ENCODE measurements around the gene PPARG.

DNA sequence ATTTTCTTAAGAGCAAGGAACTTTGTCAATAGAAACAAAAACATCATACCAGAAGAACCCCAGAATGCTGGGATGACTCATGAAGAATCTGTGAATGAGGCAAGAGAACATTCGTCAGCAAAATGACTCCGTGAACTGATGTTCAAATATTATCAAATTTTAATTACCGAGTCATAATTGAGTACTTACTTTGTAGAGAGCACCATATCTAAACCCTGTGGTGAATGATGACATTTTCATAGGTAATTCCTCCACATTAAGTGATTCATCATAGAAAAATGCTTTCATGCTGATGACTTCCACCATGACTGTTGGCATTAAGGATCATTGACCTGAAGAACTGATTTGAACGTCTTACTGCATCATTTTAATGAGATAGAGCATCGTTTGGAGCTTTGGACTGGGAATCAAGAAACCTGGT lies 56.3 kb downstream of the PPARG start:
- TF ChIP-seq CTCF (IDR thresholded peaks at IDR 0.05) (no peak), POLR2A (IDR thresholded peaks at IDR 0.05) (no peak)

Data from body of pancreas (tissue), 4 donors.